Dedifferentiated amniotic fluid mesenchymal stem cell (primary cell): ENCODE data around the gene PEA15.

Experiments used
- DNase-seq: peaks from one replicate; pipeline ENCODE4 v3.0.0-alpha.2; 2016; ENCODE audit errors: extremely low spot score

Gene PEA15

DNA sequence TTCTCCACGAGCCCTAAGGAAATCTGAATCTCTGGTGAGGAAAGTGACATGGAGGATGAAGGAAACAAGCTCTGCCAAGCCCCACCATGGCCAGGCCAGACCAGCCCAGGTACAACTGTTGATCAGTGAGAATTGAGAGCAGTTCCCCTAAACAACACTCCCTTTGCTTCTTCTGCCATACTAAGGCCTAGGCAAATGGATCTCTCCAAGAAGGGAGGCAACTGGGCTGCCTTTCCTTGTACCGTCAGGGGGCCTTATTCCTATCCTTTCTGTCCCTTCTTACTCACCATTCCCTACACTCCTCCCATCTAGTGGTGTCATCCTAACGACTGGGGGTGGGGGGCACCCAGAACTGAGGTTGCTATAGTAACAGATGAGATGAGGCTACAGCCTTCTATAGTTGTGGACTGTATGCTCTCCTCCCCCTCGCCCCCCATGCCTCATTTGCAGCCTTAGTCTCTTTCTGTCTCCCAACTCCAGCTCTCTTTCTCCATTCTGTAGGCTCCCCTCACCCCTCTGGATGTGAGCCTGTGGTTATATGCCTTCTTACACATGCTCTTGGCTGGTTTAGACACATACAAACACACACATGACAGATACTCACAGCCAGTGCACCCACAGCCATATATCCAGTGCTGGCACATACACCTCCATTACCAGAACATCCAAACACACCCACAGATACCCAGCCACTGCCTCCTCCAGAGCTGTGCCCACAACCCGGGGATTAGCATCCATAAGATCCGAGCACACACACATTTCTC lies 3.6 kb downstream of the PEA15 start:
- DNase-seq: no peak

DNA sequence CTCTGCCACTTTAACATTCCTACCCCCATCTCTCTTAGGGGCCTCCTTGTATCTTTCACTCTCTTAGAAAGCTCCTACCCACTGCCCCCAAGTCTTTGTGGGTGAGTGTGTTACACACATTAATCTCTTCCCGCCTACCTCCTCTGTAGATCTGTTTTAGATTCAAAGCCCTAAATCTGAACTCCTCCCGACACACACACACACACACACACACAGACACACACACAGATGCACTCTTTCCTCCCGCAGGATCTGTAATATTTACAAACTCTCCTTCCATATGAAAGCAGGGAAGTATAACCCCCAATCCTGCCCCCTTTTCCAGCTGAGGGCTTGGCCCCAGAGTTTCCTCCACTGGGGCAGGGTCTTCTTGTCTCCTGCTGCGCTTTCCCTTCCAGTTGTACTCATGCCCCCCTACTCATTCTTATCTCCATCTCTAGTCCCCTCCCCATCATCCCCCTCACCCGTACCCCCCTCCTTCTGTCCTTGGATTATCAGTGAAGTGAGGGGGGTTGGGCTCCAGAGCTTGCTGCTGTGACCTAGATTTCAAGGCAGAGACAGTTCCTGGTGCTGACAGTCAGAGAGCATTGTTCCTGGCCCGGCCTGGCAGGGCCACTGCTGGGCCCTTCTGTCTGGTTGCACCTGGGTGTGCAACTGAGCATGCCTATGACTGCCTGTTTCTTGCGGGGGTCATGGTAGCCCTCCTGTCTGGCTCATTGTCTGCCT lies 4.3 kb downstream of the PEA15 start:
- no peak for DNase-seq

DNA sequence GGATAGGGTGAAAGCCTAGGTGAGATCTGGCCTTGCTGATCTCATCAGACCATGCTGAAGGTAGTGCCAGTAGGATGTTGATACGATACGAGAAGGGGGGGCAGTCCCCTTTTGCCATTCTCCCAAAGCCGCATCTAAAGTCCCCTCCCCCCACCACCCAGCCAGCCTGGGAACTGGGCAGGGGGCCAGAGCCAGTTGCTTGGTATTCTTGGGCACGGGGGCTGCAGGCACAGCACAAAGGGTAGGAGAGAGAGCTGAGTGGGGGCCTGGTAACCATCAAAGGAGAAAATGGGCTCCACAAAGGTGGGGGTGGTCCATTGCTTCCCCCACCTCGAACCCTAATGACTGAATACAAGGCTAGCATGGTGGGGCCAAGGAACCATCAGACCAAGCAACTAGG lies 5.4 kb downstream of the PEA15 start:
- no peak for DNase-seq

DNA sequence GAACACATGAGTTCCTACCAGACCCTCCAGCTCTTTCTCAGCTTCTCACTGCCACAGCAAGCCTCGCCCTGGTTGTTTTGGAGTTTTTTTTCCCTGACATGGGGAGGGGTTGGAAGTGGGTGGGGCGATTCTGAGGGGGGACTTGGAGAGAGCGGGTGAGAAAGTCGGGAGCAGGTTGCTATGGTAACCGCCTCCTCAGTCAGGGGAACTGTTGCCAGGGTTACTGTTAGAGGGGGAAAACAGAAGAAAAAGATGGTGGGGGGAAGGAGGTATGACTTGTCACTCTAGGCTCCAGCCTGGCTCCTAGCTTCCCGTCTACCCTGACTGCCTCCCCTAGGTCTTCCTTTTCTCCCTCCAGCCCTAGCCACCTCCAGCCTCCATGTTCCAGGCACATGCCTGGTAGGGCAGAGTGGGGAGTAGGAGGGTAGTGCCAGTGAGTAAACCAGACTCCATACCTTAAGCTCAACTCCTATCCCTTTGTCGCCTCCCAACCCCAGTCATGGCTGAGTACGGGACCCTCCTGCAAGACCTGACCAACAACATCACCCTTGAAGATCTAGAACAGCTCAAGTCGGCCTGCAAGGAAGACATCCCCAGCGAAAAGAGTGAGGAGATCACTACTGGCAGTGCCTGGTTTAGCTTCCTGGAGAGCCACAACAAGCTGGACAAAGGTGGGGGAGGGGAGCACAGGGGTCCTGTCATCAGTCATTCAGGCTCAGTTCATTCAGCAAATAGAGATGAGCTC lies 6.0 kb downstream of the PEA15 start:
- no peak for DNase-seq

DNA sequence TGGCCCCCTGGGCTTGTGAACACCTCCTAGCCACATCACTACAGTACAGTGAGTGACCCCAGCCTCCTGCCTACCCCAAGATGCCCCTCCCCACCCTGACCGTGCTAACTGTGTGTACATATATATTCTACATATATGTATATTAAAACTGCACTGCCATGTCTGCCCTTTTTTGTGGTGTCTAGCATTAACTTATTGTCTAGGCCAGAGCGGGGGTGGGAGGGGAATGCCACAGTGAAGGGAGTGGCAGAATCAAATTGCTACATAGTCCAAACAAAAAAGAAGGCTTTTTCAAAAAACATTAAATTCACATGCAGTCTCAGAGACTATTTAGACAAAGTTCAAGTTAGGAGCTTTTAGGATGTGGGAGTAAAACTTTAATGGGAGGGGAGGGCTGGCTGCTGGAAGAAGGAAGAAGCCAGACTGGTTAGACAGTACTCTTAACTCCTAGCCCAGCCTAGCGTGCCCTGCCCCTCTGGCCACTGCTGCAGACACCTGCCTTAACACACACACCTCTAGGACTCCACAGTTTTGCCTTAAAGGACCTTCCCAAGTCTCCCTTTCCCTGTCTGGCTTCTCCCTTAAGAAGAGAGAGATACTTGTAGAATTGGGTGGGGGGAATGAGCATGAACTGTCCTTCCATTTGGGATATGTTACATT lies 9.4 kb downstream of the PEA15 start:
- no peak for DNase-seq

DNA sequence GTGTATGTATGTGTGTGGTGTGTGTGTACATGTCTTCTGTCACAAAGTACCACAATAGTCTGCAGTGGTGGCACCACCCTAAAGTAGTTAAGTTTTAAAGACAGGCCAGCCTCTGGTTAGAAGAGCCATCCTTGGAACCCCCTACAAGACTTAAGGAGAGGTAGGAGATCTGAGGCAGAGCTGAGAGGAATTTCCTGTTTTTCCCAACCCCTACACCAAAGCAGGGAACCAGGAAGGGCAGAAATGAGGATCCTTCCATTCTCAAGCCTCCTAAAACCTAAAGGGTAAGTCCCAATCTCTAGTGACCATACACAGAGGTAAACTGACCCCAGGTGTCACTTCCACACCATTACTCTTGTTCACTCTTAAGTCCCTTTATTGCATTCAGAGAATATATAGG lies 11.1 kb downstream of the PEA15 start:
- no peak for DNase-seq

DNA sequence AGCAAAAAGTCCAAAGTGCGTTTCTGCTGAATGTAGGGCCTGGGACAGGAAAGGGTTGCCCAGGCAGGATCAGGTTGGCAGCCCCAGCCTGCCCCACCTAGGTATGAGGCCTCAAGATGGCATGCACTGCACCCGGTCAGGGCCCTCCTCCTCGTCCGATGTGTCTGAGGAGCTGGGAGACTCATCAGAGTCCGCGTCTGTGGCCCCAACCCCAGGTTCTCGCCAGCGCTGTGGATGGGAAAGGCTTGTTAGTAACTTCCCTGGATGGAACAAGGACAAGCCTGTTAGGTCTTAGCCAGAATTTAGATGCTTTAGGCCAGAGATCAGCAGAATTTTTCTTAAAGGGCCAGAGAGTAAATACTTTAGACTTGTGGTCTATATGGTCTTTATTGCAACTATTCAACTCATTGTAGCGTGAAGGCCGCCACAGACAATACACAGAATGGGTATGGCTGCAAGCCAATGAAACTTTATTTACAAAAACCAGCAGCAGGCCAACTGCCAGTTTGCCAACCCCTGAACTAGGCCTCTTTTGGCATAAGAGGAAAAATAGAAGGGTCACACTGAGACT lies 12.4 kb downstream of the PEA15 start:
- no peak for DNase-seq

DNA sequence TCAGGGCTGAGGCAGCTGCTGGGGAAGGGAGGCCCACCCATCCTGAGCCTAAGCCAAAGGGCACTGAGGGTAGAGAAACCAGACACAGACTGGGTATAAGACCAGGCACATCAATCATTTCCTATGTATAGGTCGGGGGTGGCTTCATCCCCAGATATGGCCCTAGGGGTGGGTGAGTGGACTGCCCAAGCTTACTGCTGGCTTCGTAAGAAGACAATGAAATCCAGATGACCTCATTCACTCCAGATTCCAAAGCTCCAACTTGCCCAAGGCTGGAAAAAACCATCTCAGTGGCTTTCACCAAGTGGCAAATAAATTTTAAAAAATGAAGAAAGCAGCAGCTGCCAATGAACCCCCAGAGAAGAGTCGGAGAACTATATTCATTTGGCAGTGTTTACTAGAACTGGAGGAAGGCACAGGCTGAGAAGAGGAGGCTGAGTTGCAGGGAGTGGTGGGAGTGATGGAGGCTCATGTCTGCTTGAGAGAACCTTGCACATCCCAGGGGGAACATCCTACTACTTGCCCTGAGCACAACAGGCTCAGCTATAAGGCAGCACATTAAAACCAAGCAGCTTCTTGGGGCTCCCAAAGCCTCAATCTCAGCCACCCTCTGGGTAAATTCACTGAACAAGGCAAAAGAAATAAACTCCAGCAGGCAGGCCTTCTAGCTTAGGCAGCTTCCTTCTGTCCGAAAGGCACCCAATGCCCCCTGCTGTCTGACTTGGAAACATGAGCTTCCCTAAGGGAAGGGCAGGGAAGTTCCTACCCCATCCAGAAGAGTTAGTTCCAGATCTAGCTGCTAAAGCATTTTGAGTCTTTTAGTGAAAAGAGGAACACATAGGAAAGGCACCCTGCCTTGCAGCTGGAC lies 14.1 kb downstream of the PEA15 start:
- peak; percentile 84 for DNase-seq

DNA sequence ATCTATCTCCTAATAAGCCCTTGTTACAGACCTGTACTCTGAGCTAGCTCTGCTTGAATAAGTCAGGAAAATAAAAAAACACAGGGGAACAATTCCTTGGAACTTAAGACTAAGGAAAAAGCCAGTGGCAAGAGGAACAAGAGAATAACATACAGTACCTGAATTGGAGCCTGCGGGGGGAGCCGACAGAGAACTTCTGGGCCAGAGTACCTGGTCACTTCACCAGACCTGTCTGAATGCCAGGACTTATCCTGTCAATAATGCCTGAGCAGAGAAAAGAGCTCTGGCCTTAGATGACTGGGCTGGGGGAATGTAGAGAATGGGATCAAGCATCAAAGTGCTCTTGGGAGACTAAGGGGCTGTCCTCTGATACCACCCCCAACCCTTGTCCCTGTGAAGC lies 15.1 kb downstream of the PEA15 start:
- no peak for DNase-seq

DNA sequence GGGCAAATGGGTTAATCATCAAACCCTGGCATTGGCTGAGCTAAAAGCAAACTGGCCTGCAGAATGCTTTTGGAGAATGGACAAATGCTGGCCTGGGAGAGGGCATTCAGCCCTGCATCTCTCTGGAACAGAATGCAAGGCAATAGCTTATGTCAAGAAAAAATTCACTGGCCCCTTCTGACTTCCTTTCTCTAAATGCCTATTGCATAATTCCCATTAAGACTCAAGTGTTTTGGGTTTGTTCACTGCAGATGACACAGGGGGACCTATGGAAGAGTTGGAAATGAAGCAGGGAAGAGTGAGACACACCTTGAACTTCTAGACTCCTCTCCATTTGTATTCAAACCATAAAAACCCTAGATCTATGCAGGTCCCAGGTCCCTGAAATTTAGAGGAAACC lies 15.9 kb downstream of the PEA15 start:
- no peak for DNase-seq

DNA sequence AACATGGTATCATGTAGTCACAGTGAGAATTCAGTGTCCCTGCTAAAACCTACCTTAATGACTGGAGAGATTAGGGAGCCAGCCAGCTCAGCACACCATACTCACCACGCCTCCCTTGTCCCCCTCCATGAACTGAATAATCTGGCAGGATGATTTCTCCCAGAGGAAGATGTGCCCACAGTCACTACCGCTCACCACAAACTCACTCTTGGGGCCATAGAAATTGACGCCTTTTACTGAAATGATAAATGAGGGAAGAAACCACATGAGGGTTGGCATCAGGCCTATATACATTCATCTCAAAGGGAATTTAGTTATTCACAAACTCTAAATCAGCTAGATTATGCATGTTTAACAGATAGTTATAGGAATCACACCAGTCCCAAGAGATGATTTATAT lies 17.4 kb downstream of the PEA15 start:
- DNase-seq: no peak

DNA sequence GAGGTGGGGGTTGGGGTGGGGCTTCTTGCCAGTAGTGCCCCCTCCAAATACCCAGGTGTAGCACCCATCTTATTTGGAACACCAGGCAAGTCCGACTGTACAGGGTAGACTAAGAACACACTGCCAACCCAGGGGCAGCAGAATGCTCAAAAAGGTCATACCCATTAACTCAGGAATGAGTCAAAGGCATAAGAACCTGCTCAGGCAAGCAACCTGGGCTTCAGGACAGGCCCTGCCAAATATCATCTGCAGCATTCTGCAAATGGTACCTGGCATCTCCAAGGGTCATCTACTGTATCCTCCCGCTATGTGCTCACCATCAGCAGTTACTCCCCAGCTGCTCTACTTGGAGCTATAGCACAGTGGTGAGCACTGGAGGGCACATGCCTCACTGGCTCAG lies 19.4 kb downstream of the PEA15 start:
- no peak for DNase-seq

DNA sequence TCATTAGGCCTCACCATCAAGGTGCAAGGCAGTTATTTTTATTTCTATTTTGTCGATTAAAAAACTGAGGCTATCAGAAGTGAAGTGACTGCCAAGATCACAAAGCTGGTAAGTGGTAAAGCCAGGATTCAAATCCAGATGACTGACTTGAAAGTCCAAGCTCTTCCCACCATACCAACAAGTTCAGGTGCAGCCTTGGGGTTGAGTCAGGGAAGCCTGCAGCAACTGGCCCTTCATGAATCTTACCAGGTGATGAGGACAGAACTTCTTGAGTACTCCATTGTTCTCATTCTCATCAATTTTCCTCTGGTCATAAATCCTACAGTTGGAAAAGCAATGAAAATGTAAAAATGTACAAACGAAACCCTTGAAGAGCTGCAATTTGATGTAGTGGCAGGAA lies 20.2 kb downstream of the PEA15 start:
- no peak for DNase-seq

DNA sequence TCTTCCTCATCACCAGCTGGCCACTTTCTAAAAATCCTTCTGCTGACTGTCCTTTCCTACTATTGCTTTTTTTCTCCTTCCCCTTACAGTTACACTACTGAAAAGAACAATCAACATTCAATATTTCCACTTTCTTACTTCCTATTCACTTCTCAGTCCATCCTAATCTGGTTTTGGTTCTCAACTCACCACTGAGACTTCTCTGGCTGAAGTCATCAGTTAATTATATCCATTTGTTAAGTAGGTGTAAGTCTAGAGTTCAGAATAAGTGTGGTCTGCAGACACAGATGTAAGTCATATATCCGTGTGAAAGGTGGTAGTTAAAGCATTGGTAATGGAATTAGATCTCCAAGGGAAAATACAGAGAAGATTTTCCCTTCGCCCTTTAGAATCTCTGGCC lies 21.4 kb downstream of the PEA15 start:
- DNase-seq: no peak

DNA sequence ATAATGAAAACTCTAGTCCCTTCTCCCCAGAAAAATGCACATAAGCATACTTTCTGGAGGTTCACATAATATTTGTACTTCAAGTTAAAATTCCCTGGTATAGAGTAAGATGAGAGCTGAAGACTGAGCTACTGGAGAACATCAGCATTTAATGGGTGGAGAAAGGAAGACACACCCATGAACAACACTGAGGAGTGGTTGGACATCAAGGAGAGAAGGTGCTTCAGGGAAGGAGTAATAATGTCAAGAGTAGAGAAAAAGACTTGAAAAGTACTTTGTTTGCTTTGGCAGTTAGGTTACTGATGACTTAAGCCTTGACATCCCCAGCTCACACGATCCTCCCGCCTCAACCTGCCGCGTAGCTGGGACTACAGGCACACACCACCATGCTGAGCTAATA lies 21.9 kb downstream of the PEA15 start:
- DNase-seq: no peak

DNA sequence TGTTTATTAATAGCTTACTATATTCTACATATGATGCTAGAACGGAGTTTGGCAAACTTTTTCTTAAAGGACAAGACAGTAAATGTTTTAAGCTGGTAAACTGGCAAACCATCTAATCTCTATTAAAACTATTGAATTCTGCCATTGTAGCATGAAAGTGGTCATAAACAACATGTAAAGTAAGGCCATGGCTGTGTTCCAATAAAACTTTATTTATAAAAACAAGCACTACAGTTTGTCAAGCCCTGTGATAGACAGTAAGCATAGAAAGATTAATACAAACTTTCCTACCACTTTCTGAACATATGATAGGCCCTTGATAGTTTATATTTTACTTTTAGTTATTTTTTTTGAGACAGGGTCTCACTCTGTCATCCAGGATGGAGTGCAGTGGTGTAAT lies 22.4 kb downstream of the PEA15 start:
- no peak for DNase-seq

DNA sequence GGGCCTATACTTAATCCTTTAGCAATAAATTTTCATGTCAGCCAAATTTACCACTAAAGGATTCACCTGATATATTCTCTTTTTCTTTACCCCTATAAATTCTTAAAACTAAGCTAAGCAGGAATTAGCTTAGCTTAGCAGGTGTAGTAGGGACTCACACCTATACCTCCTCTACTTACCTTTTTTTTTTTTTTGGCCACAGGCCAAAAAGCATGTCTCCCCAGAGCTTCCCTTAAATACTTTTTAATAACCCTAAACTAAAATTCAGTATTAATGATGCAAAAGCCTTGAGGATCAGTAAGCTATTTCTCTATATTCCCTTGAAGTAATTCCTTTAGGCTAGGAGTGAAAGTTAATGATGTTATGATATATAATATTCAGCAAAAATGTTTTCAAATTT lies 23.2 kb downstream of the PEA15 start:
- DNase-seq: no peak

DNA sequence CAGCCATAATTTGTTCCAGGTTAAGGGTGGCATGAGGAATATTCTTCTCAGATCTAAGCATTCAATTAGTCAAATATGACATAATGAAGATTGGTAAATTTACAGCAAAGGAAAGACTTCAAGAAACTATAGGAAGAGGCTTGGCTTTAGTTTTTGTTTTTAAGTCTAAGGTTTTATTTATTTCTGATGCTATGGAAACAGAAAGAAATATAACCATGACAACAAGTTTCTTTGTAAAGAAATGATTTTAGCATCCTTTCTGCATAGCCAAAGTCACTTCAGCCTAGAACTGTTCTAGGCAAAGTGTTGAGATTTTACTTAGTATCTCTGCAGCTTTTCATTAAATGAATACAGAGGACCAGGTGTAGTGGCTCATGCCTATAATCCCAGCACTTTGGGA lies 27.7 kb downstream of the PEA15 start:
- no peak for DNase-seq

DNA sequence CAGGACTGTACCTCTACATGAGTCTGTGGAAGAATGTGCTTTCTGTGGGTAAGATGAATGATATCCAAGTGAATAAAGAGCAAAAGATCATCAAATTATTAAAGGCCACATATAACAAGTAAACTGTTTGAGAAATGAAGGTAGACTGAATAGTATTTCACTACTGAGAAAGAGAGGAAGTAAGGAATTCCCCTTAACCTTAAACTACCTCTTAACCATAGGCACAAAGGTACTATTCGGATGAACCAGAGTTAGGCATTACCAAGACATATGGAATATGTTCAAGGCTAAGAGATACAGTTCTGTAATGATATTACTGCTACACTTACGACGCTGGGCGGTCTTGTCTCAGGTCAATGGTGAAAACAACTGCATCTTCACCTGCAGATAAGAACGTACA lies 31.6 kb downstream of the PEA15 start:
- DNase-seq: no peak

DNA sequence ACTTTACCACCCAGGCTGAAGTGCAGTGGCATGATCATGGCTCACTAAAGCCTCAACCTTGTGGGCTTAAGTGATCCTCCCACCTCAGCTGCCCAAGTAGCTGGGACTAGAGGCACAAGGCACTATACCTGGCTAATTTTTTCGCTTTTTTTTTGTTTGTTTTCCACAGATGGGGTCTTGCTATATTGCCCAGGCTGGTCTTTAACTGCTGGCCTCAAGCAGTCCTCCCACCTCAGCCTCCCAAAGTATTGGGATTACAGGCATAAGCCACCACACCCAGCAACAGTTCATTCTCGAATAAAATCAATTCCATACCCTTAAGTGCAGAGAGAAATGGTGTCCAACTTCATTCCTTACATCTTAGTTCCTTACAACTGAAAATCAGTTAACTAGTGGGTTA lies 32.4 kb downstream of the PEA15 start:
- no peak for DNase-seq

DNA sequence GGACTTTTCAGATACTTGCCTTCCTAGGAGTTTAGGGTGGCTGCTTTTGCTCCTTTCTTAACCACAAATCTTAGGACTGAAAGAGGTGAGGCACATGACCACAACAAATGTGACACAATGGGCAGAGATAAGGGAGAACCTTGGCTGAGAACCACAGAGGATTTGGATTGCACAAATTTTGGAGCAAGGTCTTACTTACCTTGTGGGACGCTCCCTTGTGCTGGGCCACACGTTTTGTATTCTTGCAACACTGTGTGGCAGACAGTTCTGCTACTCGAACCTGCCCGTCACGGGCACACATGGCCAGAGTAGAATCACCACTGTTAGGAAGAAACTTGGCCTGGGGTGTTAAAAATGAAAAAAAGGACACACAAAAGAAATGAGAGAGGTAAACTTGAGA lies 33.2 kb downstream of the PEA15 start:
- DNase-seq: no peak
